Kidney epithelial cell (primary cell): ENCODE data around the gene TFPI. TPM values are rescaled to one million over a fixed set of nuclear protein-coding genes. Genes with fewer than 3 reads are reported as not detected.

Source experiments
- DNase-seq: peaks from one replicate; pipeline ENCODE4 v3.0.0-alpha.2; 2010; ENCODE audit warnings: low read depth
- H3K27me3 ChIP-seq: 2 replicates; pipeline ENCODE4 v1.6.0; 2011; ENCODE audit warnings: low read length; ENCODE audit not compliant: control insufficient read depth, insufficient read depth
- H3K36me3 ChIP-seq: 2 replicates; pipeline ENCODE4 v1.5.1; 2011; ENCODE audit warnings: low read length; ENCODE audit not compliant: control insufficient read depth, insufficient read depth
- H3K4me3 ChIP-seq: 2 replicates; pipeline ENCODE4 v1.5.1; 2011; ENCODE audit warnings: low read depth, mild to moderate bottlenecking, control low read depth, low read length
- CTCF ChIP-seq: IDR thresholded peaks from 2 replicates; pipeline ENCODE4 v1.5.1; 2011; ENCODE audit warnings: mild to moderate bottlenecking, moderate library complexity, low read length, control low read depth, inconsistent platforms; ENCODE audit not compliant: insufficient read depth, poor library complexity, severe bottlenecking
- total RNA-seq: library from RNA; depleted of rRNA; stranded (reverse); fragments of >200 nt; gene quantifications from 2 replicates; pipeline ENCODE4 v1.2.3, GENCODE V29; 2015

Gene TFPI
- total RNA-seq, 1 donor from 2014 or later: 31.1 TPM

- no peak for DNase-seq
- no peak overlapping the region for H3K4me3 ChIP-seq
- TF ChIP-seq CTCF: no peak
- no peaks in the 10 kb centered on the region for H3K36me3 ChIP-seq
- no peaks in the 10 kb centered on the region for H3K27me3 ChIP-seq
Measured at GRCh38 chr2:187493877-187494568, 60.2 kb downstream of the TFPI start.

- Histone ChIP-seq H3K27me3 (no peaks in the 10 kb centered on the region), H3K4me3 (no peak overlapping the region), H3K36me3 (no peaks in the 10 kb centered on the region)
- no peak for TF ChIP-seq CTCF
- DNase-seq: no peak
Measured at GRCh38 chr2:187493180-187493579, 61.1 kb downstream of the TFPI start.

- no peak for DNase-seq
- TF ChIP-seq CTCF: no peak
- no peaks in the 10 kb centered on the region for H3K36me3 ChIP-seq
- H3K27me3 ChIP-seq: no peaks in the 10 kb centered on the region
- H3K4me3 ChIP-seq: no peak overlapping the region
Measured at GRCh38 chr2:187486241-187486640, 68.0 kb downstream of the TFPI start.

- no peak overlapping the region for H3K4me3 ChIP-seq
- DNase-seq: no peak
- TF ChIP-seq CTCF: no peak
- H3K27me3 ChIP-seq: no peaks in the 10 kb centered on the region
- H3K36me3 ChIP-seq: no peaks in the 10 kb centered on the region
Measured at GRCh38 chr2:187485523-187485922, 68.7 kb downstream of the TFPI start.

GRCh38 chr2:187483537-187483936 lies 70.7 kb downstream of the TFPI start:
- no peak overlapping the region for H3K4me3 ChIP-seq
- TF ChIP-seq CTCF: no peak
- H3K36me3 ChIP-seq: no peaks in the 10 kb centered on the region
- H3K27me3 ChIP-seq: no peaks in the 10 kb centered on the region
- no peak for DNase-seq

GRCh38 chr2:187482796-187483195 lies 71.4 kb downstream of the TFPI start:
- no peak overlapping the region for H3K4me3 ChIP-seq
- no peak for DNase-seq
- H3K36me3 ChIP-seq: no peaks in the 10 kb centered on the region
- TF ChIP-seq CTCF: no peak
- H3K27me3 ChIP-seq: no peaks in the 10 kb centered on the region
